Measurements from ENCODE around the gene RANBP9.

RANBP9 gene

DNA sequence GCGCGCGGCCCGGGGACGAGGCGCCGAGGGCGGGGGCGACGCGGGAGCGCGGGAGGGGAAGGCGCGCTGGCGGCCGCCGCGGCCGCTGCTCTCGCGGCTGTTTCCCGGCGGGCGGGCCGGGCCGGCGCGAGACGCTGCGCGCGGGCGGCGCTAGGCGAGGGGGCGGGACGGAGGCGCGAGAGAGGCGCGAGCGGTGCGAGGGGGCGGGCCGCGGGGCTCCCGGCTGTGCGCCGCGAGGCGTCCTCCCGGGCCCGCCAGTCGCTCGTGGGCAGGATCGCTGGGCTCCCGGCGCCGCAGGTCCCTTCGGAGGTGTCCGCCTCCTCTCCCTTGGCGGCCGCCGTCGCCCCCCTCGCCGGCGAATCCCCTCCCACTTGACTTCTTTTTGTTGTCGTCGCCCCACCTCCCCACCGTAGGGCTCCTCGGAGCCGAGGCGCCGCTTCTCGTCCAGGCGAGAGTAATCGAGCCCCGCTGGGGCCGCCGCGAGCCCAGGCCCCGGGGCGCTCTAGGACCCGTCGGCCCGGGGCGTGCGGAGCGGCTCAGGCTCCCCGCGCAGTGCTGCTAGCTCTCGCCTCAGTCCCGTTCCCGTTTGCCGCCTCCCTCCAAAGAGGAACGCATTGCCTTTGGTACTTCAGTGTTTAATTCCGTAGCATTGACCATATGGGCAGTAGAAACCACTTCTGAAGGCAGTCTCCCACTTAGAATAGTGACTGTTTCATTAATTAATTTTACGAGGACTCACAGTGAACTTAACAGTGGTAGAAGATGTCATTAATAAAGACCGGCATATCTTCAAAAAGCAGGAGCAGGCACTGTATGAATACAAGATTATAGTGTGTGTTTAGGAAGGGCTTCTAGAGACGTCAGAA lies at the start of gene RANBP9:
Gene RANBP9, minus strand, starts transcription at position 103 of the 866 bp plus-strand sequence. CDS start 330 bp downstream, outside the sequence.
- peak; percentile 70 to 97 (median 84) for DNase-seq
- intact Hi-C loops (cut with DNase I) = loop anchor here (1.0 to 5.0 kb wide), 3 partner anchors 97 to 225 kb away; partner anchors contain the start of genes GFOD1, NOL7 and SIRT5

GRCh38 chr6:13760307-13761304 lies 49.0 kb upstream of the RANBP9 start:
- no peak for DNase-seq

GRCh38 chr6:13759025-13759424 lies 47.4 kb upstream of the RANBP9 start:
- DNase-seq = no peak
- intact Hi-C loops (cut with DNase I) = no loop called here

More at GRCh38 chr6:13760307-13761304, 49.0 kb upstream of the RANBP9 start:
- intact Hi-C loops (cut with DNase I) = no loop called here

DNA sequence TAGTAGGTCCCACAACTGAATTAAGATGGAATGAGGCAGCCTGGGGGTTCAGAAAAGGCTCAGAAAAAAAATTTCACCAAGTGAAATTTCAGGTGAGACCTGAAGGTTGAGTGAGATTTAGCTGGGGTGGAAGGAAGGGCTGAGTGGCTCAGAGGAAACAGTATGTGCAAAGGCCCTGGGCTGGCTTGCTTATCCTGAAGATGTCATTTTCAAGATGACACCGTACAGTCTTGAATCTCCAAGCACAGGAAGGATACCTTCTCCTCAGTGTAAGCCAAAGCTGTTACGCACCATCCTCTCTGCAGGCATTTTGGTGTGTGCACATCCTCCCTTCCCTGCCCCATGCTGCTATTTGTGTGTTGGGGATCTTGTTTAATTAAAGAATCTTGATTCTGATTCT lies 43.0 kb upstream of the RANBP9 start:
- intact Hi-C loops (cut with DNase I) = no loop called here
- no peak for DNase-seq

- intact Hi-C loops (cut with DNase I) = no loop called here
- no peak for DNase-seq
These were observed 32.1 kb upstream of the RANBP9 start for GRCh38 chr6:13743736-13744127.

- intact Hi-C loops (cut with DNase I) = no loop called here
- no peak for DNase-seq
These were observed 31.5 kb upstream of the RANBP9 start for GRCh38 chr6:13742961-13743735.

GRCh38 chr6:13741365-13741764 lies 29.7 kb upstream of the RANBP9 start:
- intact Hi-C loops (cut with DNase I) = no loop called here
- DNase-seq = peak in 7 of 10 donors; percentile 39 to 93 (median 57)

DNA sequence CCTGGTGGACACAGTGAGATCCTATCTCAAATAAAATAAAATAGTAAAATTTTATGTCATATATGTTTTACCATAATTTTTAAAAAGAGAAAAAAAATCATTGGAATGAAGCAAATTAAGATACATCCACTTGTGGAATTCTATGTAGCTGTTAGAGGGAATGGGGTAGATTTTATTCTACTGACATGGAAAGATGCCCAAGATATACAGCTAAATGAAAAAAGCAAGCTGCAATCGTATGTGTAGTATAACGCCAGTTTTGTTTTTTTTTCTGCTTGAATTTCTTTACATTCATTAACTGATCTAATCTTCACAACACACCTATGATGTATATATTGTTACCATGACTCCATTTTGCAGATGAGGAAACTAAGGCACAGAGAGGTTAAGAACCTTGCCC lies 23.4 kb upstream of the RANBP9 start:
- intact Hi-C loops (cut with DNase I) = no loop called here
- DNase-seq = no peak

GRCh38 chr6:13733178-13733887 lies 21.7 kb upstream of the RANBP9 start:
- intact Hi-C loops (cut with DNase I) = no loop called here
- peak in 7 of 10 donors; percentile 21 to 88 (median 48) for DNase-seq

DNA sequence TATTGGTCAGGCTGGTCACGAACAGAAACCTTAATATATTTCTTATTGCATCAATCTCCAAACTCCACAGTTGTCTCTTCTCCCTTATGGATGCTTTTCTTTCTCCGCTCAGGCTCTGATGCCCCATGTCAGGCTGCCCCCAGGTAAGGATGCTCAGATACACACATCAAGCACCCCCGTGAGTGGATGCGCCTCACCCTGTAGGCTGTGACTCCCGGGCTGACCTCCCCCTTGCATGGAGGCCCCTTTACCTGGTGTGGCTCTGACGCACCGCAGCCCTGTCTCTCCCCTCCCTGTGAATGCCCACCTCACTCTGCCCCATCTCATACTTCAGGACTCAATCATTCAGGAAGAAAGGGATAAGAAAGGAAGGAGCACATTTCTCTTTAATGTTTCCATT lies 19.1 kb upstream of the RANBP9 start:
- DNase-seq = peak in 1 of 10 donors; percentile 62
- intact Hi-C loops (cut with DNase I) = no loop called here

GRCh38 chr6:13729891-13730290 lies 18.3 kb upstream of the RANBP9 start:
- DNase-seq = no peak
- intact Hi-C loops (cut with DNase I) = no loop called here

DNA sequence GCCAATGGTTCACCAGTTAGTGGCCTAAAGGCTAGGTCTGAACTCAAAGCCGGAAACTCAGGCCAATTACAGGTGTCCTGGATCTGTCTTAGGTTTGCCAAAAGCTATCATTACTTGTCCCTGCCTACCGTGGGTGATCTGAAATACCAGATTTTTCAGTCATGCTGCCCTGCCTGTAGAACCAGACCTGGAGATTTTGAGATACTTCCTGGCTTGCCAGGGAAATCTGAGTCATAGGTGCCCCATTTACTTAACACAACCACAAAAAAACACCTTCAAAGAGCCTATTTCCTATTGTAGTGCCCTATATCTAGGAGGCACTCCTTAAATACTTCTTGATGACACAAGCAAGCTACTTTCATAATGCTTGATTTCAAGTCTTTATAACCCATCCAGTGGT lies 13.9 kb upstream of the RANBP9 start:
- intact Hi-C loops (cut with DNase I) = no loop called here
- DNase-seq = no peak

DNA sequence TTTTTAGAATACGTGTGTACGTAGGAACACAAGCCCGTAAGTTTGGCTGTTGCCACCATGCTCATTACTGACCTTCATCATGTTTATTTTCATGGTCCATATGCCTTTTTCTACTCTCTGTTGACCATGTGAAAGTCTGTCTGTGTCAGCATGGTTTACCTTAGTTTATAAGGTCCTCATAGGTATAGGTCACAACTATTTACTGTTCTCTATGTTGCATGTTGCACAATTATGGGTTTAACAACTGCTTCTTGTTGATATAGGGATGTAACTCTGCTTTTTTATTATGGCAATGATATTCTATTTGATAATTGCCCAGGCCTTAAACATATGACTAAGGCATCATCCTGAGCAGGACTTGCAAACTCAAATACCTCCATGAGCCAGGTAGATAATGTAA lies 13.4 kb upstream of the RANBP9 start:
- DNase-seq = no peak
- intact Hi-C loops (cut with DNase I) = no loop called here

DNA sequence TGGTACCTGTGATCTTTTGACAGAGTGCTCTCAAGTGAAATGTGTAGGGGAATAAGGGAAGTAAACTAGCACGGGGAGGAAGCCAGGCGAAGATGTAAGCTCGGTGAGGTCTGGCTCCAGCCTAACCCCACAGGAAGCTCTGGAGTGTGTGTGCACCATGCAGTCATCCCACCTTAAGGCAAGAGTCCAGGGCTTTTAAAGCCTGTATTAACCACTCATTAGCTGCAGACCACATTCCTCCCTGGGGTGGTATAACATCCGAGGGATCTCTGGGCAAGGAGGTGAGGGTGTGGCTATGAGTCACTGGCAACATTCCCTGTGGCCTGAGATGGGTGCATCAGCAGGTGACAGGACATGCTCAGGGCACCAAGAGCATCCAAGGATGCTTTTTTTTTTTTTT lies 12.5 kb upstream of the RANBP9 start:
- intact Hi-C loops (cut with DNase I) = no loop called here
- no peak for DNase-seq

- DNase-seq = no peak
- intact Hi-C loops (cut with DNase I) = no loop called here
These were observed 11.2 kb upstream of the RANBP9 start for GRCh38 chr6:13722880-13723279.

- intact Hi-C loops (cut with DNase I) = no loop called here
- no peak for DNase-seq
These were observed 6.5 kb upstream of the RANBP9 start for GRCh38 chr6:13718123-13718458.

GRCh38 chr6:13716955-13717295 lies 5.3 kb upstream of the RANBP9 start:
- DNase-seq = peak in 1 of 10 donors; percentile 78
- intact Hi-C loops (cut with DNase I) = no loop called here

- DNase-seq = peak in 1 of 10 donors; percentile 81
- intact Hi-C loops (cut with DNase I) = no loop called here
These were observed 4.8 kb upstream of the RANBP9 start for GRCh38 chr6:13716225-13716954.

GRCh38 chr6:13715444-13715883 lies 3.8 kb upstream of the RANBP9 start:
- intact Hi-C loops (cut with DNase I) = no loop called here
- DNase-seq = no peak

Data from posterior cingulate gyrus (tissue), 11 donors.